Ishikawa (cell line): ENCODE results near the gene ITPR2.

Experiments
- RAD21 ChIP-seq: IDR thresholded peaks from 2 replicates; pipeline ENCODE4 v1.6.1; 2012; ENCODE audit warnings: low read depth
- TAF1 ChIP-seq: IDR thresholded peaks from 2 replicates; pipeline ENCODE4 v1.6.1; 2012; ENCODE audit warnings: low read depth, mild to moderate bottlenecking

DNA sequence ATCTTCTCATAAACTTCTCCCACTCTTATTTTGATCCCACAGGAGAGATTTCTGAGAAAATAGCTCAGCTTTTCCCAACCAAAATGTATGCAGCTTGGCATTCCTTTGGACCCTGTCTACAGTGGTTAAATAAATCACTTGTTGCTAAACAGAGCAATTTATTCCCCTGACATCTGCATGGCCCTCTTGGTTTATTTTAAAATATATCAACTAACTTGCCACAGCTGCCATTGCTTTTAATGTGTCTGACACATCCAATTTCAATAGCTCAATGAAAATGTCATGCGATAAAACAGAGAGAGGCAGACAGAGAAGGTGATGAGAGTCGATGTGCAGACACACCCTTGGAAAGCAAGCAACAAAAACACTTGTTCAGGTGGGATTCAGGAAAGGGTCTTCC is 509.3 kb downstream of the ITPR2 start:
- TF ChIP-seq TAF1 (no peak), RAD21 (no peak)
